Hepatic stellate cell (primary cell): ENCODE measurements around the gene GTF3C1.
A peak's percentile ranks its signal among the peaks of the same experiment; 100 is the strongest.
"Not testable (repeated sequence)": the region's sequence is repeated elsewhere in the genome, so short reads cannot be mapped to it uniquely, and the experiment has no call there.

Source experiments
- DNase-seq: peaks from one replicate; pipeline ENCODE4 v3.0.0; 2011; ENCODE audit warnings: low spot score

GTF3C1 gene

GRCh38 chr16:27549746-27550581 is at the start of gene GTF3C1, which contains the start of gene KATNIP:
TSS of gene GTF3C1 (minus strand) at chr16:27549913. CDS start at chr16:27549890, 23 bp downstream.
TSS of gene KATNIP (plus strand) at chr16:27550144. CDS start at chr16:27550171, 27 bp downstream.
- peak; percentile 100 for DNase-seq

DNA sequence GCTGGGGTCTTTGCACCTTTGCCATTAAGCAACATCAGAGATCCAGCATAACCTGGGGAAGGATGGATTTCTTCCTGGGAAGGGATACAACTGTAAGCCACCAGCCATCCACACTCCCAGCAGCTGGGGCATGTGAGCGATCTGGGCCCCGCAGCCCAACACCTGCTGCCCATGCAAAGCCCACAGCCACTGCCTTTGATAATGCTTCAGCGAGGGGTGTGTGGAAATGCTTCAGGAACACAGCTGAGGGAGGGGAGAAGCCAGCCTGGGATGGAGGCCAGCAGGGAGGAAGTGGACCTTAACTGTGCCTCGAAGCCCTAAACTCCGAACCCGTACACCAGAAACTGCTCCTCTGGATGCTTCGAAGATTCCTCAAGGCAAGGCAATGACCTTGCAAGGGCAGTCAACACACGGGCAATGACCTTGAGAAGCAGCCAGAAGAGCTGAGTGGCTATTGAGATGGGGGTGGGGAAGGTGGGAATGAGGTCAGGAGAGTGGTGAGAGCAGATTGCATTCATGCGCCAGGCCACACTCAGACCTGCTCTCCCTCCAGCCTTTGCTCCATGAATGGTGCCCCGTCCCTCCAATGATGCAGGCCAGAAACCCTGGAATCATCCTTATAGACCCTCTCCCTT is 49.3 kb upstream of the GTF3C1 start:
- no peak for DNase-seq

DNA sequence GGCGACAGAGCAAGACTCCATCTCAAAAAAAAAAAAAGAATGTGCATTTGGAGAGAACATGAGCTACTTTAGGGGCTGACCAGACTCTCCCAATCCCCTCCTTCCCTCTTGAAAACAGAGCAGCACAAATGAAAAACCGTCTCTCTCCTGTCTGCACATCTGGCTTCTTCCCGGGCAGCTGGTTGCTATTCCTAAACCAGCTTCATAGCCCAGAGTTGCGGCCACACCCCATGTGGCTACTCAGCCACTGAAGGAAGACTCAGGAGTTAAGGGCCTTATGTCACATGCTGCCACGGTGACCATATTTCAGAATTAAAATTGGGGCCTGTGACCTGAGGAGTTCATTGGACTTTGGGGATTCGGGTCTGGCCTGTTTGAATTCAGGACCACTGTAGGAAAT is 48.5 kb upstream of the GTF3C1 start:
- DNase-seq = no peak

GRCh38 chr16:27597361-27597760 is 47.6 kb upstream of the GTF3C1 start:
- no peak for DNase-seq

DNA sequence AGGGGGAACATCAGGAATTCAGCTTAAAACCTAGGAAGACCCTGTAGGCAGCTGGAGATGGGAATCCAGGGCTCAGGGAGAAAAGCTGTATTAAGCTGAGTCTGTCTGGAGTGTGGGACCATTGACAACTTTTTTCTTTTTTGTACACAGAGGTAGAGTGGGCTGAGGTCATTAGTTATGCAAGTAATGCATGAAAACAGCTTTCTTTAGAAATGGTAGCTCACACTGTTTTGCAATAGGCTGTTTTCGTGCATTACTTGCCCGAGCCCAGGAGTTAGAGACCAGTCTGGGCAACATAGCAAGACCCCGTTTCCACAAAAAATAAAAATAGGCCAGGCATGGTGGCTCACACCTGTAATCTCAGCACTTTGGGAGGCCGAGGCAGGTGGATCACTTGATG is 46.7 kb upstream of the GTF3C1 start:
- DNase-seq = no peak

- no peak for DNase-seq
Measured at GRCh38 chr16:27595993-27596392, 46.3 kb upstream of the GTF3C1 start.

DNA sequence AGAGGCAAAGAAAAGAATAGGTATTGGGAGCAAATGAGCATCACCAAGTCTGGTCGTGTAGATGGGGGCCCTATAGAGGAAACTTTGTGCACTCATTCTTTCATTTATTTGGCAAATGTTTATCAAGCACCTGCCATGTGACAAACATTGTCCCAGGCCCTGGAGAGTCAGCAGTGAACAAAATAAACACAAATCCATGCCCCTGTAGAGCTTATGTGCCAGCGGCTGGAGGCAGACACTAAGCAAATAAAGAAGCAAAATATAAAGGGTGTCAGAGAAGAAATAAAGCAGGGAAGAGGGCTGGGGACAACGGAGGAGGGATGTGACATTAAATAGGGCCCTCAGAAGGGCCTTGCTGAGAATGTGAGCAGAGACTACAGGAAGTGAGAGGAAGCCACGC is 45.8 kb upstream of the GTF3C1 start:
- no peak for DNase-seq

DNA sequence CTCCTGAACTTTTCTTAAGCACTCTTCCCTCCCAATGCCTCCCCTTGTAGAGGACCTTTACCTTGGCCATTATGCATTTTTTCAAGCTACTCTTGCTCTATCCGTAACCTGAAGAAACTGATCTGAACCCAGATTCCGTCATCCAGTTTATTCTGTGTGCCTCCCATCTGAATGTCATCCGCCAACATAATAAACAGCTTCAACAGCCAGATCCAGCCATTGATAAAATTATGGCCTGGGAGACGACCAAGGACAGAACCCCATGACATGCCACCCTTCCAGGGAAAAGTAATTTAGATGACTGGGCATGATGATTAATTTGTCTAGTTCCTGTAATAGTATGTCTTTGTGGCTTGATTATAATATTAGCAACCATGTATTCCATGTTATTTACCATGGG is 42.1 kb upstream of the GTF3C1 start:
- DNase-seq = no peak

DNA sequence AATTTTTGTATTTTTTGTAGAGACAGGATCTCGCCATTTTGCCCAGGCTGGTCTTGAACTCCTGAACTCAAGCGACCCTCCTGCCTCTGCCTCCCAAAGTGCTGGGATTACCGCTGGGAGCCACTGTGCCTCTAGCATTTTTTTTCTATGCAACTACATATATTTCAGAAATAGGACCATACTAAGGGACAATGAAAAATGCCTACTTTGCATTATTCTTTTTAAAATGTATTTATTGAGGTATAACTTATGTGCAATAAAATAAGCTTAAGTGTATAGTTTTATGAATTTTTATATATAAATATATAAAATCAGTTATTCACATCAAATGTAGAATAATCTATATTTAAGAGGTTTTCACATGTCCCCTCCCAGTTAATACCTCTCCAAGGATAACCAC is 38.3 kb upstream of the GTF3C1 start:
- DNase-seq = no peak

DNA sequence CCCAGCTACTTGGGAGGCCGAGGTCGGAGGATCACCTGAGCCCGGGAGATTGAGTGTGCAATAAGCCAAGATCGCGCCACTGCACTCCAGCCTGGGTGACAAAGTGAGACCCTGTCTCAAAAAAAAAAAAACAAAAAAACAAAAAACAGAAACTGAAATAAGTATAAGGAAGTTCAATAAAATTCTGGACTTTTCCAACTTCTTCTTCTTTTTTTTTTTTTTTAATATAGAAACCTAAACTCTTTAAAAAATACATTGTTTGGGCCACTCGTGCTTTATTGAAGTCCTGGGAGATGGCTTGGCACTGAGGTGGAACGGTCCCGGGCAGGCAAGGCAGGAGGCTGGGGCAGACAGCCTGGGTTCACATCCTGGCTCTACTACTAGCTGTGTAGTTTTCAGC is 37.0 kb upstream of the GTF3C1 start:
- no peak for DNase-seq

GRCh38 chr16:27585200-27585599 is 35.5 kb upstream of the GTF3C1 start:
- no peak for DNase-seq

- DNase-seq = no peak
Measured at GRCh38 chr16:27583634-27584033, 33.9 kb upstream of the GTF3C1 start.

- no peak for DNase-seq
Measured at GRCh38 chr16:27582883-27583282, 33.2 kb upstream of the GTF3C1 start.

GRCh38 chr16:27579087-27579980 is 29.6 kb upstream of the GTF3C1 start:
- DNase-seq = no peak

- no peak for DNase-seq
Measured at GRCh38 chr16:27576729-27577128, 27.0 kb upstream of the GTF3C1 start.

DNA sequence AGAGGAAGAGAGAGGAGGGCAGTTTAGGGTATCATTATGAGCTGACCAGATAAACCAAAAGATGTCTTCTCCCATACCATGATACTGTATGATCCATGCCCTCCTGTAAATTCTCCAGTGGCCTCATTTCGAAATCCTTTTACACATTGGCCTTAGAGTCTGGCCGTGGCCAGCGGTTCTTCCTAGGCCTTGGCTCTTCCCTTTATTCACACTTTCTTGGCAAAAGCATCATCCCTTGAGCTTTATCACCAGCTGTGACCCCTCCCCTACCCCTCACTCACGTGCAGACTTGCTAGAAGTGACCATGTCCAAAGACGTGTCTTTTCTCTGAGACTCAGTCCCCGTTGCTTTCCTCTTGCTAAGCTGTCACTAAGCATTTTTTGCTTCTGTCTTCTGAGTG is 23.0 kb upstream of the GTF3C1 start:
- no peak for DNase-seq

DNA sequence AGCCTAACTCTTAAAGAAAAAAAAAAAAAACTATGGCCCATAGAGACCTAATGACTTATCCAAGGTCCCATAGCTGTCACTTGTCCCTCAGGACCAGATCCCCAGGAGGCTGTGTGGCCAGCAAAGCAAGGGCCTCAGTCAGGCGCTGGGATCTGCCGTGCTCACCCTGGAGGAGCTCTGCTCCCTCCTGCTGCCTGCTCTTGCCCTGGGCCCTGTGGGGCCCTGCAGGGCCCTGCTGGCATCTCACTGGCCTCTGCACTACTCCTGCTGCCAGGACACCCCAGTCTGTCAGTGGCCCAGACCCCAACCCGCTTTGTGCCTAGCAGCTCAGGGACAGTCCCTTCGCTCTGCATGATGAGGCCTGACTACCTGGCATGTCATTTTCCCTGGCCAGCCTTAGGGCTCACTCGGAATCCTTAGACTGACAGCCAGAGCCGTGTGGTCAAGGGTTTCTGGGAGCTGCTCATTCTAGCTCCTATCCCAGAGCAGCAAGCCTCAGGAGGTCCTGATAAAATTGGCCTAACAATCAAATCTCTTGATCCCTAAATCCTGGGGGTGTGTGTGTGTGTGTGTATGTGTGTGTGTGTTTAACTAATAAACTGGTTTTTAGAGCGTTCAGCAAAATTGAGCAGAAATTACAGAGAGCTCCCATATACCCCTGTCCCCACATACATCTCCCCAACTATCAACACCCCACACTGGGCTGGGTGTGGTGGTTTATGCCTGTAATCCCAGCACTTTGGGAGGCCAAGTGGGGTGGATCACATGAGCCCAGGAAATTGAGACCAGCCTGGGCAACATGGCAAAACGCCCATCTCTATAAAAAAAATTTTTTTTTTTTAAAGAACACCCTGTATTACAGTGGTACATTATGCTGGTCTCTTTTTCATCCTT is 22.0 kb upstream of the GTF3C1 start:
- no peak for DNase-seq

DNA sequence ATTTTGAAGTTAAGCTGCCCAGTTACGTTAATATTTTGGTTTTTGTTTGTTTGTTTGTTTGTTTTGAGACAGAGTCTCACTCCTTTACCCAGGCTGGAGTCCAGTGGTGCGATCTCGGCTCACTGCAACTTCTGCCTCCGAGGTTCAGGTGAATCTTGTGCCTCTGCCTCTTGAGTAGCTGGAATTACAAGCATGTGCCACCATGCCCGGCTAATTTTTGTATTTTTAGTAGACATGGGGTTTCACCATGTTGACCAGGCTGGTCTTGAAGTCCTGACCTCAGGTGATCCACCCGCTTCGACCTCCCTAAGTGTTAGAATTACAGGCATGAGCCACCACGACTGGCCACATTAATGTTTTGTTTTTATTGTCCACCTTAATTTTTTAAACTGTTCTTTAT is 21.3 kb upstream of the GTF3C1 start:
- DNase-seq = not testable (repeated sequence)

DNA sequence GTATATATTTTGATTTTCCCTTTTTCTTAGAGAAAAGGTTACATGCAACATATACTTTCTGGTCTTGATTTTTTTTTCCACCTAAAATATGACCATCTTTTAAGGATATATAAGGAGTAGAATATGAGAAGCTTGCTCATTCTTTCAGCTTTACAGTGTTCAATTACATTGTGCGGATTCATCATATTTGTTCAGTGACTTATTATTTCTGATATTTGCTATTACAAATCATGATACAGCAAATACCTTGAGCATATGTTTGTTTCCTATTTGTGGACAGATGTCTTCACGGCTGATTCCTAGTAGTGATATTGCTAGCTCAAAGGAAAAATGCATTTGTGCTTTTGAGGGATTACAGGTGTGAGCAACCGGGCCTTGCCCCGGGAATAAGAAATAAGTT is 18.4 kb upstream of the GTF3C1 start:
- no peak for DNase-seq

GRCh38 chr16:27566417-27566816 is 16.7 kb upstream of the GTF3C1 start:
- DNase-seq = no peak

GRCh38 chr16:27564224-27564623 is 14.5 kb upstream of the GTF3C1 start:
- DNase-seq = no peak

DNA sequence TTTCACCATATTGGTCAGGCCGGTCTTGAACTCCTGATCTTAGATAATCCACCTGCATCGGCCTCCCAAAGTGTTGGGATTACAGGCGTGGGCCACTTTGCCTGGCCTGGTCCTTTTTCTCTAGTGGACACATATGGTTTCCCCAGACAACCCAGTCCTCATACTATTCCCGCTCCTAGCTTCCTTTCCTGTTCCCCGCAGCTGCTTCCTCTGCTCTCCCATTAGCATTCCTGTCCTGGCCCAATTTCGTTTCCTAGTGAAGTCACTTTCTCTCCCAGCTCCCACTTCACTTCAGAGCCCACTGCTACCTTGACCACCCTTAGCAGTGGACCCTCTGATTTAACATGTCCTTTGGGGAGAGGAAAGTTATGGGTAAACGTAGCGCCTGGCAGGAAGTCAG is 11.5 kb upstream of the GTF3C1 start:
- DNase-seq = no peak
